IPS-11a (cell line): ENCODE data around the gene MUC5B.
"Not testable (repeated sequence)": the region's sequence is repeated elsewhere in the genome, so short reads cannot be mapped to it uniquely, and the experiment has no call there.

Experiments used
- H3K4me3 ChIP-seq: one replicate; pipeline ENCODE4 v1.5.1; 2013; ENCODE audit warnings: low read depth, low read length, control low read depth

Gene MUC5B

GRCh38 chr11:1222491-1223345 is at the start of gene MUC5B:
MUC5B (plus strand) TSS chr11:1223066; CDS start chr11:1223124, 58 bp downstream.
- no peak within 1 kb of the TSS for H3K4me3 ChIP-seq

GRCh38 chr11:1173396-1173795 is 49.5 kb upstream of the MUC5B start:
- not testable (repeated sequence) for H3K4me3 ChIP-seq

- H3K4me3 ChIP-seq: no peak overlapping the region
Observed at GRCh38 chr11:1174441-1175370, 48.2 kb upstream of the MUC5B start.

GRCh38 chr11:1175461-1176223 is 47.2 kb upstream of the MUC5B start:
- no peak overlapping the region for H3K4me3 ChIP-seq

- no peak overlapping the region for H3K4me3 ChIP-seq
Observed at GRCh38 chr11:1176224-1177019, 46.4 kb upstream of the MUC5B start.

- no peak overlapping the region for H3K4me3 ChIP-seq
Observed at GRCh38 chr11:1177020-1177770, 45.7 kb upstream of the MUC5B start.

- no peak overlapping the region for H3K4me3 ChIP-seq
Observed at GRCh38 chr11:1177771-1178090, 45.1 kb upstream of the MUC5B start.

- H3K4me3 ChIP-seq: no peak overlapping the region
Observed at GRCh38 chr11:1178201-1178885, 44.5 kb upstream of the MUC5B start.

GRCh38 chr11:1178906-1179305 is 44.0 kb upstream of the MUC5B start:
- no peak overlapping the region for H3K4me3 ChIP-seq

GRCh38 chr11:1179641-1180040 is 43.2 kb upstream of the MUC5B start:
- no peak overlapping the region for H3K4me3 ChIP-seq

GRCh38 chr11:1180171-1180570 is 42.7 kb upstream of the MUC5B start:
- no peak overlapping the region for H3K4me3 ChIP-seq

- no peak overlapping the region for H3K4me3 ChIP-seq
Observed at GRCh38 chr11:1180947-1181391, 41.9 kb upstream of the MUC5B start.

- no peak overlapping the region for H3K4me3 ChIP-seq
Observed at GRCh38 chr11:1181420-1181819, 41.4 kb upstream of the MUC5B start.

GRCh38 chr11:1181853-1182535 is 40.9 kb upstream of the MUC5B start:
- H3K4me3 ChIP-seq: no peak overlapping the region

GRCh38 chr11:1184139-1184538 is 38.7 kb upstream of the MUC5B start:
- H3K4me3 ChIP-seq: not testable (repeated sequence)

- not testable (repeated sequence) for H3K4me3 ChIP-seq
Observed at GRCh38 chr11:1188451-1189130, 34.3 kb upstream of the MUC5B start.

GRCh38 chr11:1189816-1190215 is 33.0 kb upstream of the MUC5B start:
- H3K4me3 ChIP-seq: not testable (repeated sequence)
